IMR-90 (cell line): ENCODE data around the gene ADAM12. TPM values are rescaled to one million over a fixed set of nuclear protein-coding genes. Genes with fewer than 3 reads are reported as not detected.

Source experiments
- ATAC-seq: fragments of 200-7000 bp; cut with Tn5 transposase; 2 replicates; pipeline ENCODE4 v1.9.1; 2020; ENCODE audit warnings: low read depth, mild to moderate bottlenecking, moderate library complexity
- BruUV-seq: library from RNA; stranded (reverse); fragments of 400-500 nt; replicated peaks from 2 replicates; lab custom pipeline; 2021; lab: Mats Ljungman, UMichigan
- CTCF ChIA-PET: fragments of 300-600 bp; formaldehyde crosslinking; extraction: SDS; loops from one replicate; lab custom pipeline; 2021; ENCODE audit warnings: antibody characterized with exemption; lab: Yijun Ruan, JAX
- POLR2A ChIA-PET: fragments of 300-600 bp; sonication (Branson Sonifier 250); formaldehyde crosslinking; loops from one replicate; lab custom pipeline; 2022; ENCODE audit warnings: antibody characterized with exemption; ENCODE audit not compliant: unreplicated experiment; lab: Charles Lee
- DNase-seq: peaks from one replicate; pipeline ENCODE4 v3.0.0; 2013
- H2AFZ ChIP-seq: replicated peaks from 2 replicates; pipeline ENCODE3; 2013; ENCODE audit warnings: low read length, mild to moderate bottlenecking; ENCODE audit not compliant: poor library complexity
- H2AK5ac ChIP-seq: 2 replicates; pipeline ENCODE4 v1.6.1; 2013; ENCODE audit warnings: low read depth, low read length, inconsistent platforms
- H2AK9ac ChIP-seq: replicated peaks from 2 replicates; pipeline ENCODE3; 2013; ENCODE audit warnings: mild to moderate bottlenecking, low read depth, low read length, moderate library complexity; ENCODE audit not compliant: poor library complexity
- H2BK120ac ChIP-seq: 2 replicates; pipeline ENCODE4 v1.6.1; 2013; ENCODE audit warnings: low read depth, low read length, inconsistent platforms
- H2BK15ac ChIP-seq: 3 replicates; pipeline ENCODE4 v1.6.1; 2013; ENCODE audit warnings: low read depth, low read length, inconsistent platforms
- H2BK20ac ChIP-seq: 2 replicates; pipeline ENCODE4 v1.6.1; 2013; ENCODE audit warnings: low read depth, mild to moderate bottlenecking, inconsistent platforms, low read length, moderate library complexity
- H2BK5ac ChIP-seq: 2 replicates; pipeline ENCODE4 v1.6.1; 2013; ENCODE audit warnings: mild to moderate bottlenecking, low read depth, low read length, inconsistent platforms; ENCODE audit not compliant: poor library complexity, severe bottlenecking
- H3K14ac ChIP-seq: replicated peaks from 2 replicates; pipeline ENCODE4 v1.6.1; 2013; ENCODE audit warnings: low read depth, low read length, inconsistent platforms
- H3K18ac ChIP-seq: 2 replicates; pipeline ENCODE4 v1.6.1; 2013; ENCODE audit warnings: low read depth, low read length, control low read depth
- H3K23ac ChIP-seq: 2 replicates; pipeline ENCODE4 v1.6.1; 2013; ENCODE audit warnings: low read depth, low read length, inconsistent platforms
- H3K27ac ChIP-seq: 2 replicates; pipeline ENCODE4 v1.5.1; 2013; ENCODE audit warnings: mild to moderate bottlenecking, control low read depth, low read length; ENCODE audit not compliant: insufficient read depth
- H3K27me3 ChIP-seq: 2 replicates; pipeline ENCODE4 v1.6.1; 2013; ENCODE audit warnings: low read length; ENCODE audit not compliant: control insufficient read depth, insufficient read depth
- H3K36me3 ChIP-seq: 2 replicates; pipeline ENCODE4 v1.6.1; 2013; ENCODE audit warnings: low read length, mixed read lengths; ENCODE audit not compliant: control insufficient read depth, insufficient read depth
- H3K4ac ChIP-seq: 2 replicates; pipeline ENCODE4 v1.6.1; 2013; ENCODE audit warnings: low read depth, low read length, inconsistent platforms
- H3K4me1 ChIP-seq: 2 replicates; pipeline ENCODE4 v1.6.1; 2013; ENCODE audit warnings: low read length, mixed read lengths; ENCODE audit not compliant: control insufficient read depth, insufficient read depth
- H3K4me2 ChIP-seq: 2 replicates; pipeline ENCODE4 v1.6.1; 2013; ENCODE audit warnings: low read depth, mild to moderate bottlenecking, control low read depth, low read length, moderate library complexity
- H3K4me3 ChIP-seq: 2 replicates; pipeline ENCODE4 v1.5.1; 2013; ENCODE audit warnings: low read depth, mild to moderate bottlenecking, control low read depth, low read length, moderate library complexity; ENCODE audit not compliant: insufficient read depth
- H3K56ac ChIP-seq: 2 replicates; pipeline ENCODE4 v1.6.1; 2013; ENCODE audit warnings: low read length, inconsistent platforms; ENCODE audit not compliant: insufficient read depth; ENCODE audit errors: extremely low read depth
- H3K79me1 ChIP-seq, 2 experiments: 2 replicates each; pipeline ENCODE4 v1.6.1; 2013; ENCODE audit warnings: low read length in 2 of 2, inconsistent platforms in 1 of 2, low read depth in 1 of 2
- H3K9ac ChIP-seq: 2 replicates; pipeline ENCODE4 v1.6.1; 2013; ENCODE audit warnings: low read depth, low read length, control low read depth
- H3K9me1 ChIP-seq: 2 replicates; pipeline ENCODE4 v1.6.1; 2013; ENCODE audit warnings: low read length, inconsistent platforms; ENCODE audit not compliant: insufficient read depth
- H3K9me3 ChIP-seq: 2 replicates; pipeline ENCODE4 v1.6.1; 2013; ENCODE audit warnings: low read length; ENCODE audit not compliant: control insufficient read depth, insufficient read depth
- H4K20me1 ChIP-seq: 2 replicates; pipeline ENCODE4 v1.6.1; 2013; ENCODE audit warnings: low read length, inconsistent platforms; ENCODE audit not compliant: insufficient read depth
- H4K5ac ChIP-seq: 2 replicates; pipeline ENCODE4 v1.6.1; 2013; ENCODE audit warnings: mild to moderate bottlenecking, low read depth, low read length, control low read depth
- H4K8ac ChIP-seq, 2 experiments: 2 replicates each; pipeline ENCODE4 v1.6.1; 2013; ENCODE audit warnings: low read depth in 2 of 2, low read length in 2 of 2, control low read depth in 1 of 2, inconsistent platforms in 1 of 2
- H4K91ac ChIP-seq: 2 replicates; pipeline ENCODE4 v1.6.1; 2013; ENCODE audit warnings: low read depth, low read length, inconsistent platforms; ENCODE audit not compliant: insufficient read depth
- BHLHE40 ChIP-seq: fragments of 150-350 bp; IDR thresholded peaks from 2 replicates; pipeline ENCODE4 v1.6.1; 2016; ENCODE audit warnings: mild to moderate bottlenecking, low read depth, low read length
- CEBPB ChIP-seq: IDR thresholded peaks from 2 replicates; pipeline ENCODE4 v1.6.1; 2012; ENCODE audit warnings: low read depth, low read length, improper control_type of control experiment
- CHD1 ChIP-seq: IDR thresholded peaks from 2 replicates; pipeline ENCODE4 v1.6.1; 2012; ENCODE audit warnings: low read depth, low read length, improper control_type of control experiment
- FOS ChIP-seq: fragments of 150-350 bp; IDR thresholded peaks from 2 replicates; pipeline ENCODE4 v1.6.1; 2016; ENCODE audit warnings: low read depth, low read length
- MAFK ChIP-seq: IDR thresholded peaks from 2 replicates; pipeline ENCODE4 v1.6.1; 2012; ENCODE audit warnings: low read depth, low read length, improper control_type of control experiment
- MAZ ChIP-seq: IDR thresholded peaks from 2 replicates; pipeline ENCODE4 v1.6.1; 2012; ENCODE audit warnings: low read depth, mild to moderate bottlenecking, low read length, improper control_type of control experiment, moderate library complexity, borderline replicate concordance
- MXI1 ChIP-seq: IDR thresholded peaks from 2 replicates; pipeline ENCODE4 v1.6.1; 2012; ENCODE audit warnings: low read depth, mild to moderate bottlenecking, low read length, moderate library complexity, borderline replicate concordance
- NFE2L2 ChIP-seq: fragments of 150-350 bp; IDR thresholded peaks from 2 replicates; pipeline ENCODE4 v1.6.1; 2016; ENCODE audit warnings: low read depth, mild to moderate bottlenecking, low read length
- POLR2A ChIP-seq: IDR thresholded peaks from 2 replicates; pipeline ENCODE4 v1.6.1; 2012; ENCODE audit warnings: mild to moderate bottlenecking, low read depth, low read length
- RAD21 ChIP-seq: IDR thresholded peaks from 2 replicates; pipeline ENCODE4 v1.6.1; 2012; ENCODE audit warnings: low read length, improper control_type of control experiment
- RCOR1 ChIP-seq: IDR thresholded peaks from 2 replicates; pipeline ENCODE4 v1.6.1; 2012; ENCODE audit warnings: mild to moderate bottlenecking, low read length, improper control_type of control experiment; ENCODE audit not compliant: insufficient replicate concordance
- RFX5 ChIP-seq: IDR thresholded peaks from 2 replicates; pipeline ENCODE4 v1.8.0; 2012; ENCODE audit warnings: low read depth, mild to moderate bottlenecking, low read length, moderate library complexity
- SMC3 ChIP-seq: fragments of 150-350 bp; IDR thresholded peaks from 2 replicates; pipeline ENCODE4 v1.6.1; 2016; ENCODE audit warnings: low read depth, mild to moderate bottlenecking, antibody characterized with exemption, low read length, moderate library complexity
- WGBS, 2 experiments: methylation state at CpG; one replicate each; pipeline versions ENCODE4 v1.1.5 to v1.1.7; 2013; ENCODE audit warnings: missing lambda C conversion rate in 2 of 2; ENCODE audit not compliant: insufficient read length in 1 of 2; ENCODE audit errors: extremely low coverage in 2 of 2; 5-methylcytosine and 5-hydroxymethylcytosine counted together
- dilution Hi-C: fragments of 300-500 bp; cut with HindIII; formaldehyde crosslinking; loops from one replicate; pipeline ENCODE4 v1.14.3; 2018; ENCODE audit warnings: low sequenced_read_pairs; ENCODE audit not compliant: unreplicated experiment
- in situ Hi-C: fragments of 300-500 bp; cut with MboI; formaldehyde crosslinking; loops from 3 replicates; pipeline ENCODE4 v1.14.3; 2019; ENCODE audit warnings: low sequenced_read_pairs, inconsistent platforms, mixed read lengths
- intact Hi-C: fragments of 100-400 bp; cut with micrococcal nuclease; formaldehyde crosslinking; loops from 2 replicates; pipeline ENCODE4 v1.10.0; 2022
- polyA plus RNA-seq, 3 experiments: library from polyadenylated mRNA; depleted of rRNA; stranded (reverse); fragments of >200 nt; gene quantifications; 2 replicates each; pipeline ENCODE4 v1.2.3, GENCODE V29; 2012; ENCODE audit warnings: low replicate concordance in 1 of 3
- total RNA-seq: library from RNA; depleted of rRNA; stranded (reverse); fragments of >200 nt; gene quantifications from 2 replicates; pipeline ENCODE4 v1.2.3, GENCODE V29; 2012
- TF ChIP-seq, protein P1 (sequence below): conservative IDR thresholded peaks from 2 replicates; pipeline ENCODE4 v1.5.1; 2012; ENCODE audit warnings: mild to moderate bottlenecking, low read depth, low read length, improper control_type of control experiment
- TF ChIP-seq, protein P2 (sequence below): fragments of 150-350 bp; IDR thresholded peaks from 2 replicates; pipeline ENCODE4 v1.6.1; 2017; ENCODE audit warnings: mild to moderate bottlenecking, antibody characterized with exemption, low read length, low read depth
- TF ChIP-seq, protein P3 (sequence below): fragments of 150-350 bp; IDR thresholded peaks from 2 replicates; pipeline ENCODE4 v1.6.1; 2016; ENCODE audit warnings: low read depth, mild to moderate bottlenecking, low read length, moderate library complexity, borderline replicate concordance

ADAM12 gene
- total and polyA plus RNA-seq, 2 of the 4 experiments (the other 2 are of a cell fraction) = 9.6 to 10.2 TPM

DNA sequence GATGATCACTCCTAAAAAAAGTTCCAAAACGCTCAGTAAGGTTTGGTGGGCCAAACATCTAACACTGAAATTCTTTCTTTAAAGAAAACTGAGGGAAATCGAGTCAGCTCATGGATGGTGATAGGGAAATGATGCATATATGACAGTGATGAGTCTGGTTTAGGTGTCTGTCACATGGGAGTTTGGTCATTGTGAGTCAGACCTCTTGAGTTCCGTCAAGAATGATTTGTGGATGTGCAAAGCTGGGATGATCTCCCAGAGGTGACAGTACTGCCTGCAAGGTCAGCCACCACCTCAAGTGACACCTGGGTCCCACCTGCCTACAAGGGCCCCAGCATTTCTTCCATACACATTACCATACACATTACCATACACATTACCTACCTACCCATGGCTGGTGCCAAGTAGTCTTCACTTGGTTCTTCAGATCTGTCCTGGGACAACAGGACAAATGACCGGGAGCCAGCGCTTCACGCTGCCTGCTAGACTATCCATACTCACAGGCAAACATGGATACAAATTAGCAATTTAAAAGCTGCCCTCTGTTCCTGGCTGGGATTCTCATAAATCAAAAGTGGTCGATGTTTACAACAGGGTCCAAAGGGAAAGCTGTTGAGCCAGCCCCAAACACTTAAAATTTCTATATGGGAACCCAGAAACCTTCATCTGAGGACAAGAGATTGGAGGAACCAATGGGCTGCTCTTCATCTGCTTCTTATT, 128.4 kb downstream of the ADAM12 start:
- Histone ChIP-seq H2BK15ac (no peak overlapping the region), H2AK5ac (no peak overlapping the region), H3K4me3 (no peak overlapping the region), H3K4ac (no peak overlapping the region), H2BK120ac (no peak overlapping the region), H2AFZ (no peak overlapping the region), H3K79me1 (no peaks in the 10 kb centered on the region), H3K9me3 (no peaks in the 10 kb centered on the region), H4K91ac (no peak overlapping the region), H4K5ac (no peak overlapping the region), H3K14ac (no peak overlapping the region), H3K27ac (no peak overlapping the region), H3K18ac (no peak overlapping the region), H3K27me3 (no peaks in the 10 kb centered on the region), H3K23ac (no peak overlapping the region), H3K9me1 (peaks cover 6% of the 10 kb centered on the region; the same call in 1 of the 2 replicates), H3K9ac (no peak overlapping the region), H4K20me1 (no peaks in the 10 kb centered on the region), H3K4me1 (no peaks in the 10 kb centered on the region; the same call in 1 of the 2 replicates), H3K4me2 (no peak overlapping the region), H2BK20ac (no peak overlapping the region), H2AK9ac (no peak overlapping the region), H3K36me3 (no peaks in the 10 kb centered on the region), H2BK5ac (no peak overlapping the region), H3K56ac (no peak overlapping the region), H4K8ac (no peak overlapping the region)
- TF ChIP-seq CEBPB (no peak), MAFK (no peak), RAD21 (no peak), RCOR1 (no peak), CHD1 (no peak), BHLHE40 (no peak), MXI1 (no peak), FOS (no peak), POLR2A (no peak), SMC3 (no peak), MAZ (no peak), NFE2L2 (no peak), RFX5 (no peak)
- TF ChIP-seq, protein P1, sequence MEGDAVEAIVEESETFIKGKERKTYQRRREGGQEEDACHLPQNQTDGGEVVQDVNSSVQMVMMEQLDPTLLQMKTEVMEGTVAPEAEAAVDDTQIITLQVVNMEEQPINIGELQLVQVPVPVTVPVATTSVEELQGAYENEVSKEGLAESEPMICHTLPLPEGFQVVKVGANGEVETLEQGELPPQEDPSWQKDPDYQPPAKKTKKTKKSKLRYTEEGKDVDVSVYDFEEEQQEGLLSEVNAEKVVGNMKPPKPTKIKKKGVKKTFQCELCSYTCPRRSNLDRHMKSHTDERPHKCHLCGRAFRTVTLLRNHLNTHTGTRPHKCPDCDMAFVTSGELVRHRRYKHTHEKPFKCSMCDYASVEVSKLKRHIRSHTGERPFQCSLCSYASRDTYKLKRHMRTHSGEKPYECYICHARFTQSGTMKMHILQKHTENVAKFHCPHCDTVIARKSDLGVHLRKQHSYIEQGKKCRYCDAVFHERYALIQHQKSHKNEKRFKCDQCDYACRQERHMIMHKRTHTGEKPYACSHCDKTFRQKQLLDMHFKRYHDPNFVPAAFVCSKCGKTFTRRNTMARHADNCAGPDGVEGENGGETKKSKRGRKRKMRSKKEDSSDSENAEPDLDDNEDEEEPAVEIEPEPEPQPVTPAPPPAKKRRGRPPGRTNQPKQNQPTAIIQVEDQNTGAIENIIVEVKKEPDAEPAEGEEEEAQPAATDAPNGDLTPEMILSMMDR = no peak
- TF ChIP-seq, protein P2, sequence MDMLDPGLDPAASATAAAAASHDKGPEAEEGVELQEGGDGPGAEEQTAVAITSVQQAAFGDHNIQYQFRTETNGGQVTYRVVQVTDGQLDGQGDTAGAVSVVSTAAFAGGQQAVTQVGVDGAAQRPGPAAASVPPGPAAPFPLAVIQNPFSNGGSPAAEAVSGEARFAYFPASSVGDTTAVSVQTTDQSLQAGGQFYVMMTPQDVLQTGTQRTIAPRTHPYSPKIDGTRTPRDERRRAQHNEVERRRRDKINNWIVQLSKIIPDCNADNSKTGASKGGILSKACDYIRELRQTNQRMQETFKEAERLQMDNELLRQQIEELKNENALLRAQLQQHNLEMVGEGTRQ = no peak
- TF ChIP-seq, protein P3, sequence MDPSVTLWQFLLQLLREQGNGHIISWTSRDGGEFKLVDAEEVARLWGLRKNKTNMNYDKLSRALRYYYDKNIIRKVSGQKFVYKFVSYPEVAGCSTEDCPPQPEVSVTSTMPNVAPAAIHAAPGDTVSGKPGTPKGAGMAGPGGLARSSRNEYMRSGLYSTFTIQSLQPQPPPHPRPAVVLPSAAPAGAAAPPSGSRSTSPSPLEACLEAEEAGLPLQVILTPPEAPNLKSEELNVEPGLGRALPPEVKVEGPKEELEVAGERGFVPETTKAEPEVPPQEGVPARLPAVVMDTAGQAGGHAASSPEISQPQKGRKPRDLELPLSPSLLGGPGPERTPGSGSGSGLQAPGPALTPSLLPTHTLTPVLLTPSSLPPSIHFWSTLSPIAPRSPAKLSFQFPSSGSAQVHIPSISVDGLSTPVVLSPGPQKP = no peak
- dilution Hi-C loops (no loop called here), intact Hi-C loops (no loop called here), in situ Hi-C loops (no loop called here)
- WGBS, 2 experiments = 100% methylated on average over 1 of the region's 7 CpGs; no CpG with 5 or more reads in 1 of the 2 experiments
- CTCF ChIA-PET = no interaction called here
- DNase-seq (no peak), ATAC-seq (no peak)
- POLR2A ChIA-PET = no interaction called here
- BruUV-seq = no TSS peak
